Measurements from ENCODE around the gene CCRL2.
A peak's percentile ranks its signal among the peaks of the same experiment; 100 is the strongest.

The CCRL2 gene

GRCh38 chr3:46405301-46406019, 1.6 kb upstream of the CCRL2 start:
- no peak for DNase-seq
- Mint-ChIP-seq H3K4me1 (peaks cover 44% of the 10 kb centered on the region), H3K4me3 (no peak overlapping the region), H3K36me3 (ENCODE audit: low read depth) (no peaks in the 10 kb centered on the region), H3K27ac (peak overlapping the region; percentile 71), H3K27me3 (ENCODE audit: low read depth, poor library complexity) (peaks cover 12% of the 10 kb centered on the region), H3K9me3 (no peaks in the 10 kb centered on the region)
- TF ChIP-seq, protein P1, sequence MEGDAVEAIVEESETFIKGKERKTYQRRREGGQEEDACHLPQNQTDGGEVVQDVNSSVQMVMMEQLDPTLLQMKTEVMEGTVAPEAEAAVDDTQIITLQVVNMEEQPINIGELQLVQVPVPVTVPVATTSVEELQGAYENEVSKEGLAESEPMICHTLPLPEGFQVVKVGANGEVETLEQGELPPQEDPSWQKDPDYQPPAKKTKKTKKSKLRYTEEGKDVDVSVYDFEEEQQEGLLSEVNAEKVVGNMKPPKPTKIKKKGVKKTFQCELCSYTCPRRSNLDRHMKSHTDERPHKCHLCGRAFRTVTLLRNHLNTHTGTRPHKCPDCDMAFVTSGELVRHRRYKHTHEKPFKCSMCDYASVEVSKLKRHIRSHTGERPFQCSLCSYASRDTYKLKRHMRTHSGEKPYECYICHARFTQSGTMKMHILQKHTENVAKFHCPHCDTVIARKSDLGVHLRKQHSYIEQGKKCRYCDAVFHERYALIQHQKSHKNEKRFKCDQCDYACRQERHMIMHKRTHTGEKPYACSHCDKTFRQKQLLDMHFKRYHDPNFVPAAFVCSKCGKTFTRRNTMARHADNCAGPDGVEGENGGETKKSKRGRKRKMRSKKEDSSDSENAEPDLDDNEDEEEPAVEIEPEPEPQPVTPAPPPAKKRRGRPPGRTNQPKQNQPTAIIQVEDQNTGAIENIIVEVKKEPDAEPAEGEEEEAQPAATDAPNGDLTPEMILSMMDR (IDR thresholded peaks at IDR 0.05) = no peak

DNA sequence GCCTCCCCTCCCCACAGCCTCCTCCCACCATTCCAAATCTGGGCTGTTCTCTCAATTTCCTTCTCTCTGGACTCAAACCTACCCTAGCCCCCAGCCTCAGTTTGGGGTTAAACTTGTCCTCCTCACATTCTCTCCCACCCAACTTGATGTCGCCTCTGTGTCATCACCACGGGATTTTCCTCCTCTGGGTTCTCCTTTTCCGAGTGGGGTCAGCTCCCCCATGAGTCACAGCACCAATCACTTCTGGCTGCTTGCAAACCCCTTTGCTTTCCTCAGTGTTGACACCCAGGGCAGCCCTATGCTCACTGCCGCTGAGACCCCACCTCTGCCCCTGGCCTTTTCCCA, 644 bp upstream of the CCRL2 start:
- Mint-ChIP-seq H3K36me3 (ENCODE audit: low read depth) (no peaks in the 10 kb centered on the region), H3K4me1 (peaks cover 44% of the 10 kb centered on the region), H3K4me3 (no peak overlapping the region), H3K9me3 (no peaks in the 10 kb centered on the region), H3K27me3 (ENCODE audit: low read depth, poor library complexity) (peaks cover 12% of the 10 kb centered on the region), H3K27ac (peak overlapping the region; percentile 19)
- TF ChIP-seq, protein P1 (IDR thresholded peaks at IDR 0.05) = no peak
- DNase-seq = no peak

- no peaks in the 10 kb centered on the region for H3K36me3 Mint-ChIP-seq (ENCODE audit: low read depth)
- no peak for DNase-seq
- no peak overlapping the region for H3K4me3 Mint-ChIP-seq
- no peaks in the 10 kb centered on the region for H3K9me3 Mint-ChIP-seq
- TF ChIP-seq, protein P1 (IDR thresholded peaks at IDR 0.05) = no peak
- H3K27ac Mint-ChIP-seq = no peak overlapping the region
- H3K27me3 Mint-ChIP-seq (ENCODE audit: low read depth, poor library complexity) = peaks cover 14% of the 10 kb centered on the region
- peaks cover 44% of the 10 kb centered on the region for H3K4me1 Mint-ChIP-seq
Measured at GRCh38 chr3:46407970-46408369, 911 bp downstream of the CCRL2 start.

DNA sequence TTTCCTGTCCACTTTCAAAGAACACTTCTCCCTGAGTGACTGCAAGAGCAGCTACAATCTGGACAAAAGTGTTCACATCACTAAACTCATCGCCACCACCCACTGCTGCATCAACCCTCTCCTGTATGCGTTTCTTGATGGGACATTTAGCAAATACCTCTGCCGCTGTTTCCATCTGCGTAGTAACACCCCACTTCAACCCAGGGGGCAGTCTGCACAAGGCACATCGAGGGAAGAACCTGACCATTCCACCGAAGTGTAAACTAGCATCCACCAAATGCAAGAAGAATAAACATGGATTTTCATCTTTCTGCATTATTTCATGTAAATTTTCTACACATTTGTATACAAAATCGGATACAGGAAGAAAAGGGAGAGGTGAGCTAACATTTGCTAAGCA, 1.8 kb downstream of the CCRL2 start:
- Mint-ChIP-seq H3K27ac (no peak overlapping the region), H3K27me3 (ENCODE audit: low read depth, poor library complexity) (peaks cover 11% of the 10 kb centered on the region), H3K4me3 (no peak overlapping the region), H3K4me1 (peaks cover 40% of the 10 kb centered on the region), H3K9me3 (no peaks in the 10 kb centered on the region), H3K36me3 (ENCODE audit: low read depth) (no peaks in the 10 kb centered on the region)
- TF ChIP-seq, protein P1 (IDR thresholded peaks at IDR 0.05) = no peak
- no peak for DNase-seq

- Mint-ChIP-seq H3K36me3 (ENCODE audit: low read depth) (no peaks in the 10 kb centered on the region), H3K4me1 (peaks cover 31% of the 10 kb centered on the region), H3K4me3 (no peak overlapping the region), H3K9me3 (no peaks in the 10 kb centered on the region), H3K27ac (no peak overlapping the region), H3K27me3 (ENCODE audit: low read depth, poor library complexity) (peaks cover 11% of the 10 kb centered on the region)
- TF ChIP-seq, protein P1 (IDR thresholded peaks at IDR 0.05) = no peak
- no peak for DNase-seq
Measured at GRCh38 chr3:46409739-46410489, 2.9 kb downstream of the CCRL2 start.
